GM18520 (cell line): Measurements from ENCODE around the gene QSOX2.

Experiments
- ATAC-seq: cut with Tn5 transposase; IDR thresholded peaks from one replicate; pipeline ENCODE4 v1.9.1; 2021; ENCODE audit not compliant: unreplicated experiment

Gene QSOX2

GRCh38 chr9:136204838-136205706 is 40.5 kb downstream of the QSOX2 start, which contains the start of gene LHX3:
LHX3 (minus strand) TSS chr9:136205128; CDS start chr9:136205012, 116 bp downstream.
- ATAC-seq: no peak

- no peak for ATAC-seq
Observed at GRCh38 chr9:136204145-136204805, 41.3 kb downstream of the QSOX2 start.

DNA sequence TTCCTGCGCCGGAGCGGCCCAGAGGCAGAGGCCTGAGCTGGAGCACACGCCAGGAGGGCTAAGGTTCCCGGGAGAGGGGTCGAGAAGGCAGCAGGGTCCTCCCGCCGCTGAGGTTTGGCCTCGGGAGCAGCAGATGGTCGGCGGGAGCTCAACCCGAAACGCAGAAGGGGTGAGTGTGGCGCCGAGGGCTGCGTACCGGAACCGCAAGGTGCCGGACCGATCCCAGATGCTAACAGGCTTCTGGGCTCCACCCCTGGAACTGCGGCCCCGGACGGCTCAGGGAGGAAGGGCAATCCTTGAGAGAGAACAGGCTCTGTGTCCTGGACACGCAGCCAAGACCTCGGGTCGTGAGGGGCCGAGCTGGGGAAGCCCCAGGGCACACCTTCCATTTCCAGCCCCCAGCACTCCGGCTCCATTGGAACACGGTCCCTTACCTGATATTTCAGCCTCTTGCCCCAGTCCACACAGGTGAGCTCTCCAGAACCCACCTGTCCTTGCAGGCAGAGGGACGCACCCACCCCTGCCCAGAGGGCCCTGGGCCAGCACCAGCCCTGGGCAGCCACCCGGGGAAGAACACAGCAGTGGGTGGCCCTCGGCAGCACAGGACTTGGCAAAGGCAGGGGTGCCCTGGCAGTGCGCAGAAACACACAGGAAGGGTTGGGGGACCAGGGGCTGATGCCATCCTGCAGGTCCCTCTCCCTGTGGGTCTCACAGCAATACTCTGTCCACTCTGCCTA is 42.0 kb downstream of the QSOX2 start:
- ATAC-seq: no peak

- ATAC-seq: no peak
Observed at GRCh38 chr9:136202454-136203407, 42.9 kb downstream of the QSOX2 start.

DNA sequence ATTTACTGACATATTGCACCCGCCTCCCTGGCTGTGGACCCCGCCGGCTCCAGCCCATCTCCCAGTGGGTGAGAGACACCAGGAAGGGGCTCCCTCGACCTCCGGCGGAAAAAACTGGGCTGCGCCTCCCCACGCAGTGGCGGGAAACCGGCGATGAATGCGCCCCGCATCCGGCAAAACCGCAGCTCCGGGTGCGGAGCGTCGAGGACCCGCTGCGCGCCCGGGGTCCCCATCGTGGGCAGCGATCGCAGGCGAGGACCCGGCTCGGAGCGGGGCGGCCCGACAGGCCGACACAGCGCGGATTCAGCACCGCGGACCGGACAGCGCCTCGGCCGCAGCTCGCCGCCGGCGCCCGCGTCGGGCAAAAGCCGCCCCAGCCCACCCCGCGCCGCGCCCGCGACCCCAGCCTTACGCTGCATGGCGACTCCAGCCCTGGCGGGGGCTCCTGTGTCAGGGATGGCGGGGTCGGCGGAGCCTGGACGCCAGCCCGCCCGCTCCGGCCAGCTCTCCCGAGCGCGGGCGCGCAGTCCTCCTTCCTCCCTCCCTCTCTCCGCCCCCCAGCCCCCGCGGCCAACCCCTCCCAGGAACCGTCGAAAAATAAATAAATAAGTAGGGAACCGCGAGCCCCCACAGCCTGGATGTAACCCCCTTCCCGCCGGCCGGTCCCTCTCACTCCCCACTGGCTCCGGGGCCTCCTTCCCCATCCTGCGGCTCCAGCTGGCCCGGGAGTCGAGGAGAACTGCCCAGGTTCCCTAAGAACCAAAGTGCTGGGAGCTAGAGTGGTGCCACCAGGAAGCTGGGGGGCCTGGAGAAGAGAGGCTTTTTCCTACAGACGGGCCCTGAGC is 43.8 kb downstream of the QSOX2 start:
- ATAC-seq: no peak

GRCh38 chr9:136201174-136201573 is 44.4 kb downstream of the QSOX2 start:
- no peak for ATAC-seq

DNA sequence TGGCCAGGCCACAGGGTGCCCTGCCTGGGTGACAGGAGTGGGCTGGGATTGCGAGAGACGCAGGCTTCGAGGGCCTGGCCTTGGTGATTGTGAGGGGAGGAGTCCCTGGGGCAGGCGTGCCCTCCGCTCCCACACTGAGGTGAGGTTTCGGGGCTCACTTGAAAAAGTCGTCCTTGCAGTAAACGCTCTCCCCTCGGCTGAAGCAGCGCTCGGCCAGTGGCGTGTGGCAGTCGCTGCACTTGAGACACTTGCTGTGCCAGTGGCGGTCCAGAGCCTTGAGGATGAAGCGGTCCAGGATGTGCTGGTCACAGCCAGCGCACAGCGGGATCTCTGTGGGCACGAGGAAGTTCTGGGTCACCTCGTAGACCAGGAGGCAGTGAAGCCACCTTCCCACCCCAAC is 45.2 kb downstream of the QSOX2 start:
- ATAC-seq: no peak

GRCh38 chr9:136199391-136200288 is 46.0 kb downstream of the QSOX2 start:
- ATAC-seq: no peak

DNA sequence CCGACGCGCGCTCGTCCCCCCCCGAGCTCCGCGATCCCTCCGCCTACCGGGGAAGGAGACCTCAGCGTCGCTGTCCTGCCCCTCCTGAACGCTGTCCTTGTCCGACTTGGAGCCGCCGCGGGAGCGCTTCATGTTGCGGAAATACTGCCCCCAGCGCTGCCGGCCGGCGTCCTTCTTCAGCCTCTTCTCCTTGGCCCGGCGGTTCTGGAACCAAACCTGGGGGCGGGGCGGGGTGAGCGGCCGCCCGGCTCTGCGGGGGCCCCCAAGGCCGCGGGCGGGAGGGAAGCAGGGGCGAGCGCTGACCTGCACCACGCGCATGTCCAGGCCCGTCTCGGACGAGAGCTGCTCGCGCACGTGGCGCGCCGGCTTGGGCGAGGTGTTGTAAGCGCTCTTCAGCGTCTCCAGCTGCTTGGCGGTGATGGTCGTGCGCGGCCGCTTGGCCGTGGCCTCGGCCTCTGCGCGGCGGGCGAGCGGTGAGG is 47.0 kb downstream of the QSOX2 start:
- ATAC-seq: no peak

- ATAC-seq: no peak
Observed at GRCh38 chr9:136197930-136198604, 47.5 kb downstream of the QSOX2 start.

GRCh38 chr9:136197084-136197875 is 48.3 kb downstream of the QSOX2 start:
- ATAC-seq: no peak

GRCh38 chr9:136196404-136197083 is 49.1 kb downstream of the QSOX2 start:
- ATAC-seq: no peak

- no peak for ATAC-seq
Observed at GRCh38 chr9:136194540-136194939, 51.1 kb downstream of the QSOX2 start.

- no peak for ATAC-seq
Observed at GRCh38 chr9:136193891-136194279, 51.7 kb downstream of the QSOX2 start.

DNA sequence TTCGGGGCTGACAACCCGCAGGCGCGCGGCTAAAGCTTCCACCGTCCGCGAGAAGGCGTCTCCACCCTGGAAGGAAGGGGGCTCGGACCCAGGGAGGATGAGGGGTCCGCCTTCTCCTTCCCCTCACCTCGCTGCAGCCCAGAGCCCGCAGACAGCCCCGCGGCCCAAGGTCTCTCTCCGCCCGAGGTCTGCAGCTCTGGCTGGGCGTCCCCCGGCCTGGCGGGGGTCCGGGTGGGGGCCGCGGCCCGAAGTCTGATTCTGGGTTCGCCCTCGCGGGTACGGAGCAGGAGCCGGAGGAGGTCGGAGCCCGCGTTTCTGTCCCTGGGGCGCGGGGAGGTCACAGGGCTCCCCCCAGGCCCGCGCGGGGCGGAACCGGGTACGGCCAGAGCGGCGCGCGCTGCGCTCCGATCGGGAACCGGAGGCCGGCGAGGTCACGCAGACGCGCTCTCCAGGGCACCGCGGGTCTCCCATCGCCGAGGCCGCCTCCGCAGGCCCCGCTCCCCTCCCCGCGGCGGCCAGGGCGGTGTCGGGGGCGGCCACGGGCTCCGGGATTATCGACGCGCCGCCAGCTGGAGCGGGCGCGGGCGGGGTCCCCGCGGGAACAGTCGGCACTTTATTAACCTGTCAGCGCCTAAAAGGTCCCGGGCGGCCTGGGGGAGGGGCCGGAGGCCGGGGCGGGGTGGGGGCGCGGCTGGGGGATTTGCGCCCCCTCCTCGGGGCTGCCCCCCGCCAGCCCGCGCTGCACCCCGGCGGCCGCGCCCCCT is 52.3 kb downstream of the QSOX2 start:
- no peak for ATAC-seq
